GM19351 (cell line): Measurements from ENCODE around the gene PPP1R14C.

Experiments used
- ATAC-seq: cut with Tn5 transposase; IDR thresholded peaks from one replicate; pipeline ENCODE4 v1.9.1; 2021; ENCODE audit warnings: mild to moderate bottlenecking, moderate library complexity; ENCODE audit not compliant: unreplicated experiment

PPP1R14C gene

DNA sequence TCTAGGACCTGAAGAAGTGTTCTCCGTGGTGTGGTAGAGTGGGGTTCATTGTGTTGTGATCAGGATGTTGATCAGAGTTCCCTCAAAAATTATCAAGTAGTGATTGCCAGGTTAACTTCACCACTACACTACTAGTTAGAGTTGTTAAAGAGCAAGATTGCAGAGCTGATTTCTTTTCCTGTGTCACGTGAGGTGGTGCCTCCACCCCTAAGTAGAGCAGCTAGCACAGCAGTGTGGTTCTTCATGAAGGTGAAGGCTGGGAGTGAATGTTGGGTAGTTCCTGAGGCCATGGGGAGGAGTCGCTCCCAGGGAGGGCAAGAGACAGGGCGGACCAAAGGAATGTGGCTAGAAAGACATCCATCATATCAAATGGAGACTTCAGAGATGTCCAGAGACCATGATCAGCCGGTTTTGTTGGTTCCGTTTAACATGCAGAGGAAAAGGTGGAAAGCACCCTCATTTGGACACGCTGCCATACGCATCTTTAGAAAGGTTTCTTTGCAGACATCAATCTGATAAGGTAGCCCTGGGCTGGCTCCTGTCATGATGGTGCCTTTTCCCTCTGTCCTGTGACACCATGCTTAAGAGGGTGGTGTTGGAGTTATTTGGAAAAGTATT lies 146.7 kb downstream of the PPP1R14C start:
- ATAC-seq, result no peak

DNA sequence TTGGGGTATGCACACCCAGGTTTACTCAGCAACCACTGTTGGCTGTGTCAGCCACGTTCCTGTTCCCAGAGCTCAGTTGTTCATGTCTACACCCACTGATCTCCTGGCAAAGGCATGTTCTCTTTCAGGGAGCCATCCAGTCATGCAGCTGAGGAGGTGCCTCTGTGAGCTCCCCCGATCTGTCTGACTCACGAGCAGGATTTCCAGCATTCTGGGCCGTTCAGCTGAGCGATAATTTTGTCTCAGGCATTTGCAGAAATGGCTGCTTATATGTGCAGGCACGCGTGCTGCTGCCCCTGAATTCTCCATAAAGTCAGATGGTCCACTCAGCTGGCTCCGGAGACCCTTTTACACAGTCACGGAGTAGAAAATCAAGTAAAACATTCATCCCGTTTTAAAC lies 147.6 kb downstream of the PPP1R14C start:
- no peak for ATAC-seq

DNA sequence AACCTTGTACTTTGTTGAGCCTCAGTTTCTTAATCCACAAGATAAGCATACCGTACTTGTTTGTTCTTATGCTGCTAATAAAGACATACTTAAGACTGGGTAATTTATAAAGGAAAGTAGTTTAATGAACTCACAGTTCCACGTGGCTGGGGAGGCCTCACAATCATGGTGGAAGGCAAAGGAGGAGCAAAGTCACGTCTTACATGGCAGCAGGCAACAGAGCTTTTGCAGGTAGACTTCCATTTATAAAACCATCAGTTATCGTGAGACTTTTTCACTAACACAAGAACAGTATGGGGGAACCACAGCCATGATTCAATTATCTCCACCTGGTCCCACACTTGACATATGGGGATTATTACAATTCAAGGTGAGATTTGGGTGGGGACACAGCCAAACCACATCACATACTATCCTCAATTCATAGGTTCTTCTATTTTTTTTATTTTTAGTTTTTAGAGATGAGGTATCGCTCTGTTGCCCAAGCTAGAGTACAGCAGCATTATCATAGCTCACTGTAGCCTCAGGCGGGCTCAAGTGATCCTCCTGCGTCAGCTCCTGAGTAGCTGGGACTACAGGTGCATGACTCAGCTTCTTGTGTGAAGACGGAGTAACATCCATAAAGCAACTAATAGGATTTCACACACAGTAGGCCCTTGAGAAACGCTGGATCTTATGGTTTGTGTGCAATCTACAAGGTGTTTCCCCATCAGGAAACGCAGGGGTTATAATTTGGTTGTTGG lies 149.3 kb downstream of the PPP1R14C start:
- ATAC-seq, result no peak

DNA sequence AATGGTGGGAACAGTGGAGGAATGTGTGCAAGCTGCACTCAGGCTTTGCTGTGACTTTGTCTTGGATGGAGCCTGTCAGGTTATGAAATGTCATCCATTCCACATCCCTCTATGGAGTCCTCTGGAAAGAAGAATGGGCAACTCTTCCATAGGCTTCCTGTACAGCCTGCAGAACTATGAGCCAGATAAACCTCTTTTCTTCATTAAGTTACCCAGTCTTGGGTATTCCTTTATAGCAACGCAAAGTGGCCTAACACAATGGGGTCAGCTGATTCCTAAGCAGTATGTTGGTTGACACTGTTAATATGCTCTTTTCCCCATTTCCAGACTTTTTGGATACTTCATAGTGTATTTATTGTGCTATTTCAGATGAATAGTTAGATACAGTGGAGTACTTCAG lies 150.2 kb downstream of the PPP1R14C start:
- no peak for ATAC-seq

DNA sequence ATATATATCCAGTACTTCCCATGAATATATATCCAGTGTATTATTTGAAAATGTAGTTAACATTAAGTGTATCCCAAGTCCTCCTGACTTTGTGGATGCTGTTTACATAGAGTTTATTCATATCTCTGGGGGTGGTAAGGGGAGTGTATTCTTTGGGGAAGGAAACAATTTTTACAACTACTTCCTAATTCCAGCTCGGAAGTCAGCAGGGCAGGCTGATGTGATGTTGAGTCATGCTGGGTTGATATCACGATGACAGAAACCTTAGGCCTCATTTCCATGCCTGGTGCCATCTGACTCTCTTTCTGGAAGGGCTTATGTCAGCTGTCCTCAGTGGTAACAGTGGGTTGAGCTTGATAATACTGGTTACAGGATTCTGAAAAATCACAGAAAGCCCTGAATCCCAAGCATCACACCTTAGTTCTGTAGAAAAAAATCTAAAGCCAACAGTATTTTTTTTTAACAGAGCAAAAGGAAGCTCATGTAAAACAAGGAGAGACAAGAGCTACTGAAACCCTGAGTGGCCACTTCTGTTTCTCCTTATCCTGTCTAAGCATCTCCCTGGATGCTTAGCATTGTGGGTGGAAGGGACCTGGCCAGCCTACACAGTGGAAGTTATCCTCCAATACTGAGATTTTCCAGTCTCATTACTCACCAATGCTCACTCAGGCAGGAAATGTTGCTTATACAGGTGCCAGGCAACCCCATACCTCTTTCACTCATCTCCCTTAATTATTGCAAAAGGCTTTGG lies 150.8 kb downstream of the PPP1R14C start:
- no peak for ATAC-seq

DNA sequence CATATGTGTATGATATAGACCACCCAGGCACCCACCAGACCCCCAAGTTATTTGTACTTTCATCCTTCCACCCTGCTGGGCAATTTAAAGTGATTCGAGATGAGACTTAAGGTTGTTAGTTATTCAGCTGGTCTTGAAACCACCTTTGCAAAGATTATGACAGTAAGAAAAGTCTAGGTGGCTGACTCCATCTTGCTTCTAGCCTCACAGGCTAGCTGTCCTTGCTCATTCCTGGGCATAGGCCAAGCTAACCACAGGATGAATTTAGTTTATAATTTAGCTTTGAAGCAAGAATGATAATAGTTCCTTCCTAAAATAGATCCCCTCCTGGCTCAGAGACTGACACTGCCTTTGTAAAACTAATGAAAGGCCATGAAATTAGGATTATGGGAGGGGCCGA lies 154.0 kb downstream of the PPP1R14C start:
- no peak for ATAC-seq

DNA sequence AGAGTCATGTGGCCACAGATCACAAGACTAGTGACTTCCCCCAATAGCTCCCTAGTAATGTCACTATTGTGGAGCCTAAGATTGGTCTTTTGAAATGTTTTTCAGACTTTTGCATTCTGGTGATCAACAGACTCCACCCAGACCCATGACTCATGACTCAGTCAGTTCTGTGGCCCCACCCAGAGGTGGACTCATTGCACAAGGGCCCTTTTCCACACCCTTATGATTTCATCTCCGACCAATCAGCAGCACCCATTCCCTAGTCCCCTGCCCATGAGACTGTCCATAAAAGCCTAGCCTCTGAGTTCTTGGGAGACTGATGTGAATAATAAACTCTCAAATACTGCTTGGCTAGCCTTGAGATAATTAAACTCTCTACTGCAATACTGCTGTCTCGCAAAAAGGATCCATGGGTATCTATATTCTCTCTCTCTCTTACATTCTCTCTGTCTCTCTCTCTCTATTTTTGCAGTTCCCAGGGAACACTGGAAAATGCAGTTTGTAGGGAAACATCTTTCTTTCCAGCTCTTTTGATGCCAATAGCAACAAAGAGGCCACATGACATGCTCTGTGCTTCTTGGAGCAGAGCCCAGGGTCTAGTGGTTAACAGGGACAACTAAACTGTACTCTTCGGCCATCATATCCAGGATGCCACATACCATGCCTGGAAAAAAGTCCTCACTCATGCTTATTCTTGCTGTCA lies 154.6 kb downstream of the PPP1R14C start:
- ATAC-seq, result no peak

DNA sequence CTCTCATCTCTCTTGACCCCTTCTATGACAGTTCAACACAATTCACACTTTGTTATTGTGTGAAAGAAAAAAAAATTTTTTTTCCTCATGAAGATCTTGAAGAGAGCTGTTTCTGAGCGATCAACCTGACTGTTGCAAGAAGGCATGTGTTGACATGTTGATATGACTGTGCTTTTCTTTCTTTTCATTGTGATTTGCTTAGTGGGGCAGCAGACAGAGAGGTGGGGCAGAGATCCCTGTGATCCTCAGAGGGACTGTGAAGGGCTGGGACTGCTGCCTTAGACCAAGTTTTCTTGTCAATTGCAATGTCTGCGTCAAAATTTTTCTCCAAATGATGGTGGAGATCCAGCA lies 155.2 kb downstream of the PPP1R14C start:
- ATAC-seq, result no peak

DNA sequence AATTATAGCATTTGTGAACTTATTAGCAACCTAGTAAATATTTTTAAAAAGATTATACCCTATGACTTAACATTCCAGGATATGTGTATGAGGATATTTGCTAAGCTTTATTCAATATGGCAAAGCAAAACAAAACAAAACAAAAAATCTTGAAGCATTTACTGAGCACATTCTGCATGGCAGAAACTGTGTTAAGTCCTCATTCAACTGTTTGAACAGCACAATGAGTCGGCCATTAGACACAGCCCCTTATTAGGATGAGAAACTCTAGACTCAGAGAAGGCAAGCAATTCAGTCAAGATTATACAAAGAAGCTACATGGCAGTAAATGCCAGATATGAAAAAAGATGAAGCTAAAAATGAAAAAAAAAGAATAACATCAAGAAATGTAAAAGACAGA lies 155.8 kb downstream of the PPP1R14C start:
- ATAC-seq, result no peak
